Choroid plexus epithelial cell (primary cell): ENCODE results near the gene PDE2A.

Source experiments
- DNase-seq: peaks from one replicate; pipeline ENCODE4 v3.0.0-alpha.2; 2010; ENCODE audit warnings: low read depth
- H3K4me3 ChIP-seq: 2 replicates; pipeline ENCODE4 v1.5.1; 2011; ENCODE audit warnings: low read depth, mild to moderate bottlenecking, control low read depth, low read length, moderate library complexity
- CTCF ChIP-seq: conservative IDR thresholded peaks from 2 replicates; pipeline ENCODE4 v1.5.1; 2011; ENCODE audit warnings: low read depth, mild to moderate bottlenecking, control low read depth, inconsistent platforms, low read length, moderate library complexity

PDE2A gene

GRCh38 chr11:72711141-72711540 lies 36.9 kb upstream of the PDE2A start:
- DNase-seq, result no peak
- no peak for TF ChIP-seq CTCF
- no peak overlapping the region for H3K4me3 ChIP-seq

DNA sequence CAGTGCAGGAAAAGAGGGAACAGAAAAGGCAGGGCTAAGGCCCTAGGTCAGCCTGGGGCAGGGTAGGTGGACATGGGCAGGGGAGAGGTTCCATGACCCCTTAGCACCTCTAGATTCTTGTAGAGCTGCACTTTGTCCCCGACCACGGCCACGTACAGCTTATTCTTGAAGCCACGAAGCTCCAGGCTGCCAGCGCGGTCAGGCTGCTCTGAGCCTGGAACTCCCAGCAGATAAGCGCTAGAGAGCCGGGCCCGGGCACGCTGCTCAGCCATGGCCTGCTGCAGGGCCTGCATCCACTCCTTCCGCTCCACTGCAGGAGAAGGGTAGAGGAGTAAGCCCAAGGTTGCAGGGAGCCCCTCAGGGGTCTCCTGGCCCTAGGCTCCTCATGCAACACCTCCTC lies 36.1 kb upstream of the PDE2A start:
- no peak for TF ChIP-seq CTCF
- no peak overlapping the region for H3K4me3 ChIP-seq
- no peak for DNase-seq

- no peak for DNase-seq
- no peak for TF ChIP-seq CTCF
- no peak overlapping the region for H3K4me3 ChIP-seq
Measured at GRCh38 chr11:72709478-72710238, 35.4 kb upstream of the PDE2A start.

DNA sequence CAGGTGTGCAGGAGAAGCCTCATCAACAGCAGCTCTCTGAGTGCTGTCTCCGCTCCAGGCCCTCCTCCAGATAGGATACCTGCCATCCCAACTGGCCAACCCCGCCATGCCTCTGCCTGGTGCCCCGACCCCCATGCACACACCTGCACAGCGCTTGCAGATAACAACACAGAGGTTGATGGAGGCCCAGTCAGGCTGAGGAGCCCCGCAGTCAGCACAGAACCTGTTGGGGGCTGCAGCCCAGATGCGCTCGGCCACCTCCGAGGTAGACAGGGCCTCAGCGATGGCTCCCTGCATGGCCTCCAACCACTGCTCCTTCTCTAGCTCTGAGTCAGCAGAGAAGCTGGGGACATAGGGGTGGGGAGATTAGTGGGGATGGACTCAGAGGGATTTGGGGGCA lies 32.8 kb upstream of the PDE2A start:
- TF ChIP-seq CTCF, result no peak
- DNase-seq, result no peak
- no peak overlapping the region for H3K4me3 ChIP-seq

DNA sequence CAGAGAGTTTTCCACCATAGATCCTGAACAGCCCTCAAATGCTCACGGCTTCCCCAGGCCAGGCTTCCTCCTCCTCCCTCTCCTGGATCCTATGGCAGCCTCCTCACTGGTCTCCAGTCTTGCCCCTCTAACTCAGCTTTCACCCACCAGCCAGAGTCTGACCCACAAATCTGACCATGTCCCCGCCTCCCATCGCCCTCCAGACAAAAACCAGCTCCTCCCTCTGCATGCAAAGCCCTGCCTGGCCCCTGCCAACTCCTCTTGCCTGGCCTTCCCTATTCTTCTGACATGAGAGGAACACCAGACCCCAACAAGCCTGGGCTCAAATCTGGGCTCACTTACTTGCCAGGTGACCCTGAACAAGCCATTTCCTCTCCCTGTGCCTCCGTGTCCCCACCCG lies 32.4 kb upstream of the PDE2A start:
- no peak for TF ChIP-seq CTCF
- DNase-seq, result no peak
- H3K4me3 ChIP-seq, result no peak overlapping the region

- TF ChIP-seq CTCF, result no peak
- no peak for DNase-seq
- no peak overlapping the region for H3K4me3 ChIP-seq
Measured at GRCh38 chr11:72705442-72706365, 31.5 kb upstream of the PDE2A start.

DNA sequence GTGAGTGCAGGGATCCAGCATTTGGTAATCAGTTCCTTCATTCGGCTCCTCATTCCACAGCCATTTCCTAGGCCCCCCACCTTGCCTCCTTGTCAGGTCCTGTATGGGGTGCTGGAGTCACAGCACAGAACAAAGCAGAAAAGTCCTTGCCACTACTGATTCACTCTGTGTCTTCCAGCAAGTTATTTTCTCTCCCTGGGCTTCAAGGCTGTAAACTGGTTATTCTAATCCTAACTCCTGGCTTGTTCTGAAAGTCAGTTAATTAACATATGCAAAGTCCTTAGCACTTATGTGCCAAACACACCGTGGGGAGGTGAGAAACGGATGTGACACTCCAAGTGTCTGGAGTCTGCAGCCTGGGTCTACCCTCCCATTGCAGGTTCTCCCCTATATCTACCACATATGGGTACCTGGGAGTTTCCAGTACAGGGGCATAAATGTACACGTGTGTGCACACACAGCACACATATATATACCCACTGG lies 30.6 kb upstream of the PDE2A start:
- TF ChIP-seq CTCF, result no peak
- no peak for DNase-seq
- no peak overlapping the region for H3K4me3 ChIP-seq
